ENCODE measurements around the gene TRIML1. TPM values are rescaled to one million over a fixed set of nuclear protein-coding genes. Genes with fewer than 3 reads are reported as not detected.

TRIML1 gene
- total RNA-seq, 1 experiment from 2014 or later, result not detected

- no peak within 1 kb of the TSS for H2BK20ac ChIP-seq (ENCODE audit: low read depth, low read length, poor library complexity, severe bottlenecking)
- DNase-seq, result peak; percentile 39
- Mint-ChIP-seq H3K27me3 (ENCODE audit: low read depth) (no peaks in the 10 kb centered on the region), H3K4me3 (peak within 1 kb of the TSS; percentile 73 to 76), H3K9me3 (no peaks in the 10 kb centered on the region; a peak in 1 of 5 replicates), H3K27ac (peak within 1 kb of the TSS; percentile 94 to 100 (median 99)), H3K4me1 (peaks cover 40 to 42% of the 10 kb centered on the region in 2 experiments), H3K36me3 (ENCODE audit: insufficient read depth in 1 of 3, low read depth in 3 of 3) (peaks cover 20 to 21% (median 21%) of the 10 kb centered on the region in 3 experiments)
- H2AFZ ChIP-seq (ENCODE audit: low read length), result no peak within 1 kb of the TSS
- H4K91ac ChIP-seq (ENCODE audit: insufficient read length, low read depth, low read length), result no peak within 1 kb of the TSS
- peaks cover 3% of the 10 kb centered on the region; the same call in 1 of the 2 replicates for H3K4me1 ChIP-seq (ENCODE audit: insufficient read depth, low read length)
- H3K79me1 ChIP-seq (ENCODE audit: insufficient read depth, low read depth, low read length, poor library complexity, severe bottlenecking), result peaks cover 3% of the 10 kb centered on the region
- H3K56ac ChIP-seq (ENCODE audit: insufficient read length, low read depth, low read length), result no peak within 1 kb of the TSS
- H2BK15ac ChIP-seq (ENCODE audit: low read depth, low read length), result no peak within 1 kb of the TSS
- H3K23me2 ChIP-seq (ENCODE audit: insufficient read length, low read depth, low read length, poor library complexity, severe bottlenecking), result peaks cover 6% of the 10 kb centered on the region
- H3K23ac ChIP-seq (ENCODE audit: insufficient read length, low read depth, low read length), result no peak within 1 kb of the TSS
- H3K18ac ChIP-seq (ENCODE audit: insufficient read length, low read depth, low read length), result no peak within 1 kb of the TSS
- no peaks in the 10 kb centered on the region for H4K20me1 ChIP-seq (ENCODE audit: control insufficient read depth, insufficient read depth, insufficient read length)
- no peak within 1 kb of the TSS for H4K8ac ChIP-seq (replicated peaks; ENCODE audit: insufficient read length, low read depth, low read length)
- no peak within 1 kb of the TSS for H4K5ac ChIP-seq (ENCODE audit: insufficient read length, low read depth, low read length)
- H3T11ph ChIP-seq (ENCODE audit: low read length), result no peak within 1 kb of the TSS
- TF ChIP-seq CTCF (conservative IDR thresholded peaks at IDR 0.05), result no peak
- H3K4ac ChIP-seq (ENCODE audit: low read depth, low read length), result no peak within 1 kb of the TSS
- H2AK5ac ChIP-seq (ENCODE audit: insufficient read length, low read length), result no peak within 1 kb of the TSS
- no peaks in the 10 kb centered on the region for H3K9me3 ChIP-seq (ENCODE audit: control insufficient read depth, low read depth, low read length)
- H2BK12ac ChIP-seq (ENCODE audit: insufficient read length, low read depth, low read length), result no peak within 1 kb of the TSS
- H2BK120ac ChIP-seq (ENCODE audit: low read depth, low read length, poor library complexity, severe bottlenecking), result peak within 1 kb of the TSS; percentile 19
- H3K79me2 ChIP-seq (ENCODE audit: insufficient read depth, low read length), result peaks cover 9% of the 10 kb centered on the region; the same call in 1 of the 2 replicates
- no CpG with 5 or more reads among the region's 11 CpGs for WGBS (ENCODE audit: extremely low coverage, insufficient read length, low lambda C conversion rate)
- H3K4me2 ChIP-seq (ENCODE audit: insufficient read depth, insufficient read length, low read length), result peak within 1 kb of the TSS; percentile 65
- H3K14ac ChIP-seq (ENCODE audit: insufficient read depth, low read length), result no peak within 1 kb of the TSS; the same call in 1 of the 2 replicates
- H3K9ac ChIP-seq (ENCODE audit: extremely low read depth, insufficient read length, low read length), result peak within 1 kb of the TSS; percentile 79
- no peaks in the 10 kb centered on the region for H3K27me3 ChIP-seq (ENCODE audit: insufficient read depth, low read length)
- H3K27ac ChIP-seq (ENCODE audit: insufficient read length, low read depth, low read length), result peak within 1 kb of the TSS; percentile 97
- peak within 1 kb of the TSS; percentile 49 for H2BK5ac ChIP-seq (ENCODE audit: insufficient read length, low read length)
Observed at GRCh38 chr4:188109157-188109755, 30.0 kb upstream of the TRIML1 start, which contains the start of gene TRIML2. Gene TRIML2, minus strand, starts transcription at chr4:188109603. Its CDS starts 4,235 bp downstream, at chr4:188105368.
